GM23248 (cell line): Measurements from ENCODE around the gene FNDC11.

Experiments used
- EZH2 ChIP-seq: fragments of 200-600 bp; sonication (generic); IDR thresholded peaks from 2 replicates; pipeline ENCODE4 v1.6.1; 2018; ENCODE audit warnings: antibody characterized with exemption, mild to moderate bottlenecking; ENCODE audit not compliant: insufficient read depth, poor library complexity, severe bottlenecking
- EZH2phosphoT487 ChIP-seq: fragments of 200-600 bp; sonication (generic); IDR thresholded peaks from 2 replicates; pipeline ENCODE4 v1.6.1; 2018; ENCODE audit warnings: antibody characterized with exemption, moderate library complexity, mild to moderate bottlenecking, low read depth; ENCODE audit not compliant: insufficient read depth

DNA sequence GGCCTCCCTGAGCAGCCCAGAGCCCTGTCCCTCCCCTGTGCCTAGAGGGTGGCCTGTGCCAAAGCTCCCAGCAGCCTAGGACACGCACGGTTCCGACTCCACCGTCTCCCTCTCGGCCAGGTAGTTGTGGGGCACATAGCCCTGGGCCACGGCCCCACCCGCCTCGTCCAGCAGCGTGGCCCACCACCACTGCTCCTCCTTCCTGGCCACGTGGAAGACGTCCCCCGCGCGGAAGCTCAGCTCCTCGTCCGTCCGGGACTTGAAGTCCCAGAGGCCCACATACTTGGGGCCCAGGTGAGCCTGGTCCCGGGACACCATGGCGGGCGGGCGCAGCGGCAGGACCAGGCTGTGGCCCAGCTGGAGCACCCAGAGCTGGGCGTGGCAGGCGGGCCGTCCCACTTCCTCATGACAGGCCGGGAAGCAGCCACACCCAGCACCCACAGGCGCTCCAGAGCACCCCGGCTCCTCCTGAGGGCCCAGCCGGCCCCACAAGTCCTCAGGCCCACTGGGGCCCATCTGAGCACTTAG lies 16.9 kb upstream of the FNDC11 start, which contains the start of gene PTK6:
- TF ChIP-seq EZH2phosphoT487: no peak
- no peak for TF ChIP-seq EZH2
